Stimulated activated CD8-positive, alpha-beta memory T cell treated with anti-CD3 and anti-CD28 coated beads, Interleukin-15, amount 100 ng/mL, for 48 hours (primary cell): ENCODE measurements around the gene GNG2.

Experiments used
- DNase-seq, 2 donors: peaks; one replicate each; pipeline ENCODE4 v3.0.0-alpha.2; 2020; ENCODE audit warnings: low read depth in 2 of 2

Gene GNG2

GRCh38 chr14:51993285-51993920, 133.0 kb downstream of the GNG2 start:
- DNase-seq, result no peak

GRCh38 chr14:51996148-51996746, 135.8 kb downstream of the GNG2 start:
- no peak for DNase-seq

DNA sequence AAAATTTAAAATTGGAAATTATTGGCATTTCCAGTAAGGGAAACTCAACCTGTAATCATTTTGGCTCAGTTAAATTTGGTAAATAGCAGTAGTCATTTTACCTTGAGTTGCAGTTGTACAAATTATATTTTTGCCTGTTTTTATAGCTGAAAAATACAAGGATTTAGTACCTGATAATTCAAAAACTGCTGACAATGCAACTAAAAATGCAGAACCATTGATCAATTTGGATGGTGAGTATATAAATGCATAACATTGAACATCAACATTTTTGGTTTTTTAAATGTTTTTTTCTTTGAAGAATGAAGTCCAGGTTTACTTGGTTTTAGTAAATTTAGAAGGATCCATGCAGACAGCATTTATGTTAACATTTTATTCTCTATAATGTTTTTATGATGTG, 137.9 kb downstream of the GNG2 start:
- DNase-seq, result no peak

DNA sequence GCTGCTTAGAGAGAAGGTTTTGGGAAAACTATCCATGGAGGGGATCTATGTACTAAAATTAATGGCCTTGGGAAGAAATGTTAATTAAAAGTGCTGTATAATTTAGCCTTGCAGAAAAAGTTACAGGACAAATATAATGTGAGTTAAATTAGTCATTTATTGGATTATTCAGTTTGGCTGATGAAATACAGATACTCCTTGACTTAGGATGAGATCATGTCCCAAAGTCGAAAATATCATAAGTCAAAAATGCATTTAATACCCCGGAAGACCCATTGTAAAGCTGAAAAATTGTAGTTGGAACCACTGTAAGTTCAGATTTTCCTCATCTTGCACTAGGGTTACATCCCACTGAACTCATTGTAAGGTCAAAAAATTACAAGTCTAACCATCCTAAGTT, 138.7 kb downstream of the GNG2 start:
- DNase-seq, result no peak

- DNase-seq, result no peak
These were observed 139.7 kb downstream of the GNG2 start for GRCh38 chr14:52000019-52000582.

- DNase-seq, result no peak
These were observed 140.3 kb downstream of the GNG2 start for GRCh38 chr14:52000696-52001095.

- DNase-seq, result no peak
These were observed 142.1 kb downstream of the GNG2 start for GRCh38 chr14:52002542-52002941.

DNA sequence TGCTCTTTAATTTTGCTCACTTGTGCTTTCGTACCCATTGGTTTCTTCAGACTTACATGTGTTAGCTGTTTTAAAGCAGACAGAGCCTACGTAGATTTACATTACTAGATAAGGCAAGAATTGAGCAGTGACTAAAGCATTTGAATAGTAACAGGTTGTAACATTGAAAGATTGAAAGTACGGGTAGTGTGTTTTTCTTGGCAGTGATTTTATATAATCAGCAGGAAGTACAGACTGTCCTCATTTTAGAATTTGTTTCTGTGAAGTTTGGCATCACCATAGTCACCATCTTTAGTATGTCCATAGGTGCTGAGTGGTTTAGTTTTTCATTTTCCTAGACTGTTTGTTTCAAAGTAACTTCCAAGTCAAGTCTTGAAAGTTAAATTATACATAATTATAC, 142.9 kb downstream of the GNG2 start:
- DNase-seq, result no peak

- DNase-seq, result no peak
These were observed 145.2 kb downstream of the GNG2 start for GRCh38 chr14:52005625-52006024.

DNA sequence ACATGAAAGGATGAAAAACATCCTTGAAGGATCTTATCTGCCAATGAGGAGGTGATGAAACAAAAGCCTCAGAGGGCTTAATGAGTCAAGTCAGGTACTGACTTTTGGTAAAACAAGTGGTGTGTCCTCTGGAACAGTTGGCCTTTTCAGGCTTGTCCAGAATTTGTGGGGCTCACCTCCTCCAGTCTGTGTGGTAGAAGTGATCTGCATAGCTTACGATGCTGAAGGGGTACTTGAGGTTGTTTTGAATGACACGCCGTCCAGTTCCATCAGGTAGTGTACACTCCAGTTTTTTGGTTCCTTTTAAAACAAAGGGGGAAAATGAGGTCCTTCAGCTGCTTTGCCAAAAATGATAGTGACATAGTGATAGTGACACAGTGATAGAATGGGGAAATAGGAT, 145.9 kb downstream of the GNG2 start:
- no peak for DNase-seq

- no peak for DNase-seq
These were observed 146.8 kb downstream of the GNG2 start for GRCh38 chr14:52007211-52007610.

GRCh38 chr14:52007637-52008036, 147.2 kb downstream of the GNG2 start:
- no peak for DNase-seq

DNA sequence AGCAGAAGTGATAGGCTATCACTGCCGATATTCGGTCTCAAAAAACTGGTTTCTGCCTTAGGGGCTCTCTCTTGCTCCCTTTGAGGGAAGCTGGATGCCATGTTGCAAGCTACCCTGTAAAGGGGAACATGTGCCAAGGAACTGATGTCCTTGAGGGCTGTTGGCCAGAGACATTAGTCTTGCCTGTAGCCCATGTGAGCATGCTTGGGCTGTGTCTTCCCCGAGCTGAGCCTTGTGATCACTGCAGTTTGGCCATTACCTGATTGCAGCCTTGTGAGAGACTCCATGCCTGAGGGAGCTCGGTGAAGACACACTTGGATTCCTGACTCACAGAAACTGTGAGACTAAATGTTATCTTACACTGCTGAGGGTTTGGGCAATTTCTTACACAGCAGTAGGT, 147.7 kb downstream of the GNG2 start:
- no peak for DNase-seq

- no peak for DNase-seq
These were observed 149.8 kb downstream of the GNG2 start for GRCh38 chr14:52010173-52010693.

GRCh38 chr14:52011523-52011922, 151.1 kb downstream of the GNG2 start:
- no peak for DNase-seq

DNA sequence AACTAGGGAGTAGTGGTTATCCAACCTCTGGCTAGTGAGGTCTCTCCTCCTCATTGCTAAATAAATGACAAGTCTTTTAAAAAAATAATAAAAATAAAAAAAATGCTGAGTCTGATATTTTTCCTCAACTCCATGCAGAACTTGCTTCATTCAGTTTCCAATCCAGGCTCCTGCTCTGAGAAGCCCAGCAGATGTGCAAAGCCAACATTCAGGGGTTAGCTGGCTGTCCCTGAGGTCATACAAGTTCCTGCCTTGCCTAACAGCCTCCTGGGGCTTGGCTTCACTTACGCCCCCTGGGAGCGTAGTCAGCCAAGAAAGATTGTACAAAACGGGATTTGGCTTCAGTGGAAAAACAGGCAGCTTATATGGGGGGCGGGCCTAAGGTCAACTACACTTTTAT, 152.2 kb downstream of the GNG2 start:
- no peak for DNase-seq

DNA sequence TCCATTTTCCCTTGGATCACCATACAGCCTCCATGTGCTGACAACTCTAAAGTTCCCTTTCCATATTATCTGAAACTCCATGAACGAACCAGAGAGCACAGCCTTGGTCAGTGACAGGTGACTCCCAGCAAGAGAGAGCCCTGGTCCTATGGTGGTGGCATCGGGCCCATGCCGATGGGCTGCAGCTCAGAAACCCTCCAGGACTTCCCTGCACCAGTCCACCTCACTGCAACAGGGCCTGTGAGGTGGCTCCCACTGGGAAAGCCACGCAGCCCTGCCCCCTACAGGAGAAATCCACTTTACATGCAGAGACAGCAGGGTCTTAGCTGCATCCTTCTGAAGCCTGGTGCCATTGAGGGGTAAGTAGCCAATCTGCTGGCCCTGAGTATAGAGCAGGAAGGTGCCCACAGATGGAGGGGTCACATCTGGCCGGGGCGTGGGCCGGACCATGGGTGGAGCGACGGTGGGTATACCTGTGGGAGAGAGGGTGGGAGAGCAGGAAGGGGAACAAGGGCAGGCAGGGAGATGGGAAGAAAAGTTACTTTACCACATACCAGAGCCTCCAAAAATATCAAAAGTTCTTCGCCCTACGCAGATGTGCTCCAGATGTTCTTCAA, 153.7 kb downstream of the GNG2 start:
- DNase-seq, result no peak

GRCh38 chr14:52014601-52015267, 154.3 kb downstream of the GNG2 start:
- DNase-seq, result no peak

DNA sequence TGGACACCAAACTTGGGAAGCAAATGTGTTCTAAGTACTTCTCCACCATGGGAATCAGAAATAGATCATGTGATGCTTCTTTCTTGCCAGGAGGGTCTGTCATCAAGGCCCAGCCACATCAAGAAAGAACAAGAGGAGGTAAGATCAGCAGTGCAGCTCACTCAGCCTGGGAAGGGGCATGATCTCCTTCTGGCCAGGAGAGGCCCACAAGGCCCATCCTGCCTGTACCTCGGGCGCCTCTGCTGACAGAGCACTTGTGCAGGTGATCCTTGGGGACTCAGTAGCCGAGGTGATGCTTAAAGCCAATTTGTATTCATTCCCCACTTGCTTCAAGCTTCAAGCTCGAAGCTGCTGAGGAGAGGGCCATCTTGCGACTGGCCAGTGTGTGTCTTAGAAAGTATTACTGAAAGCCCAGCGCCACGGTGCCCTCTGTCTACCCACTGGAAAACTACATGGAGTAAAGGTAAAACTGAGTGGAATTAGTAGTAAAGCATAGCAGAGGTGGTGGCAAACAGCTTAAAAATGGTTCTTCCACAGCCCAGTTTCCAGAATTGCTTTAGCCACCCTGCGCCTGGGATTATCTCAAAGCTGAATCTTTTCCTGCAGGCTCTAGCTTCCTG, 155.1 kb downstream of the GNG2 start:
- DNase-seq, result no peak

- DNase-seq, result no peak
These were observed 157.8 kb downstream of the GNG2 start for GRCh38 chr14:52018252-52018651.

- DNase-seq, result no peak
These were observed 158.6 kb downstream of the GNG2 start for GRCh38 chr14:52018970-52019369.
